GM12878 (cell line): Measurements from ENCODE around the gene CLIC6. TPM values are rescaled to one million over a fixed set of nuclear protein-coding genes. Genes with fewer than 3 reads are reported as not detected.

Source experiments
- ATAC-seq: fragments of 200-7000 bp; cut with Tn5 transposase; 3 replicates; pipeline ENCODE4 v1.9.1; 2020; ENCODE audit warnings: mild to moderate bottlenecking, moderate library complexity
- BruUV-seq: library from RNA; stranded (reverse); fragments of 400-500 nt; replicated peaks from 2 replicates; lab custom pipeline; 2021; lab: Mats Ljungman, UMichigan
- CTCF ChIA-PET: fragments of 300-600 bp; sonication (Branson Sonifier 250); formaldehyde crosslinking; extraction: SDS; loops from one replicate; lab custom pipeline; 2021; ENCODE audit warnings: inconsistent platforms; lab: Yijun Ruan, JAX
- POLR2A ChIA-PET: fragments of 350-600 bp; formaldehyde crosslinking; extraction: SDS; loops from one replicate; lab custom pipeline; 2021; ENCODE audit warnings: inconsistent platforms; lab: Charles Lee
- RAD21 ChIA-PET: fragments of 300-600 bp; sonication (Branson Sonifier 250); formaldehyde crosslinking; loops from one replicate; lab custom pipeline; 2023; ENCODE audit warnings: antibody characterized with exemption; ENCODE audit not compliant: unreplicated experiment; lab: Charles Lee
- SMC1A ChIA-PET: fragments of 300-600 bp; sonication (Branson Sonifier 250); formaldehyde crosslinking; loops from one replicate; lab custom pipeline; 2023; ENCODE audit not compliant: unreplicated experiment, uncharacterized antibody; lab: Charles Lee
- DNase-seq: peaks from one replicate; pipeline ENCODE4 v3.0.0-alpha.2; 2011; ENCODE audit warnings: low read depth, low spot score
- FAIRE-seq: peaks from 3 replicates; lab custom pipeline; 2011; peaks lifted over from hg19 to GRCh38; lab: Jason Lieb, UNC
- H2AFZ ChIP-seq: 2 replicates; pipeline ENCODE4 v1.6.0; 2011; ENCODE audit warnings: low read depth, low read length, control low read depth; ENCODE audit not compliant: control insufficient read depth
- H3K27ac ChIP-seq: 2 replicates; pipeline ENCODE4 v1.5.1; 2011; ENCODE audit warnings: control low read depth; ENCODE audit not compliant: control insufficient read depth, insufficient read depth
- H3K27me3 ChIP-seq, 2 experiments: replicated peaks in 1 of 2; 2 replicates each; pipeline versions ENCODE4 v1.6.0 to v1.6.1; 2011; ENCODE audit warnings: low read length in 1 of 2; ENCODE audit not compliant: control insufficient read depth in 2 of 2, insufficient read depth in 2 of 2
- H3K36me3 ChIP-seq, 2 experiments: 2 replicates each; pipeline ENCODE4 v1.5.1; 2011; ENCODE audit warnings: low read length in 1 of 2; ENCODE audit not compliant: control insufficient read depth in 2 of 2, insufficient read depth in 2 of 2
- H3K4me1 ChIP-seq: 2 replicates; pipeline ENCODE4 v1.6.1; 2011; ENCODE audit warnings: mild to moderate bottlenecking, low read length, moderate library complexity, mixed read lengths; ENCODE audit not compliant: control insufficient read depth, insufficient read depth
- H3K4me2 ChIP-seq: 2 replicates; pipeline ENCODE4 v1.6.0; 2011; ENCODE audit warnings: control low read depth; ENCODE audit not compliant: control insufficient read depth, insufficient read depth
- H3K4me3 ChIP-seq: fragments of 200-600 bp; sonication (generic); 2 replicates; pipeline ENCODE4 v1.5.1; 2016
- H3K79me2 ChIP-seq: 2 replicates; pipeline ENCODE4 v1.6.0; 2011; ENCODE audit warnings: low read length; ENCODE audit not compliant: control insufficient read depth, insufficient read depth
- H3K9ac ChIP-seq: 2 replicates; pipeline ENCODE4 v1.8.0; 2011; ENCODE audit warnings: low read length, control low read depth, mixed read lengths; ENCODE audit not compliant: control insufficient read depth, insufficient read depth
- H3K9me3 ChIP-seq: replicated peaks from 3 replicates; pipeline ENCODE4 v1.5.1; 2011; ENCODE audit warnings: mild to moderate bottlenecking, low read length; ENCODE audit not compliant: control insufficient read depth, insufficient read depth
- H4K20me1 ChIP-seq: 2 replicates; pipeline ENCODE4 v1.6.0; 2011; ENCODE audit not compliant: control insufficient read depth, insufficient read depth
- BRCA1 ChIP-seq: IDR thresholded peaks from 2 replicates; pipeline ENCODE4 v1.6.1; 2011; ENCODE audit warnings: low read depth, low read length, improper control_type of control experiment
- CREM ChIP-seq: IDR thresholded peaks from 2 replicates; pipeline ENCODE4 v1.6.1; 2014; ENCODE audit warnings: antibody characterized with exemption, low read depth
- ETV6 ChIP-seq, 2 experiments: fragments of 450-650 bp in 1 of 2; IDR thresholded peaks in 1 of 2; conservative IDR thresholded peaks in 1 of 2; 2 replicates each; pipeline ENCODE4 v1.6.1; 2014; ENCODE audit warnings: antibody characterized with exemption in 1 of 2, borderline replicate concordance in 1 of 2, low read depth in 1 of 2, mild to moderate bottlenecking in 1 of 2, moderate library complexity in 1 of 2
- FOS ChIP-seq: IDR thresholded peaks from 3 replicates; pipeline ENCODE4 v1.6.1; 2011; ENCODE audit warnings: borderline replicate concordance; ENCODE audit not compliant: insufficient read length; ENCODE audit errors: extremely low read depth
- HDAC6 ChIP-seq: fragments of 200-600 bp; sonication (generic); IDR thresholded peaks from one replicate; pipeline ENCODE4 v1.8.0; 2017; ENCODE audit warnings: antibody characterized with exemption; ENCODE audit not compliant: unreplicated experiment
- JUNB ChIP-seq: IDR thresholded peaks from 2 replicates; pipeline ENCODE4 v1.6.1; 2016; ENCODE audit warnings: antibody characterized with exemption, mild to moderate bottlenecking
- KDM1A ChIP-seq: fragments of 200-600 bp; sonication (generic); IDR thresholded peaks from 2 replicates; pipeline ENCODE4 v1.6.1; 2016; ENCODE audit warnings: borderline replicate concordance
- NFXL1 ChIP-seq: fragments of 450-650 bp; IDR thresholded peaks from 2 replicates; pipeline ENCODE4 v1.6.1; 2017; ENCODE audit warnings: antibody characterized with exemption, mild to moderate bottlenecking, borderline replicate concordance
- NR2C1 ChIP-seq: fragments of 450-650 bp; IDR thresholded peaks from 2 replicates; pipeline ENCODE4 v1.6.1; 2017; ENCODE audit warnings: antibody characterized with exemption, mild to moderate bottlenecking, moderate library complexity
- PAX8 ChIP-seq: fragments of 450-650 bp; IDR thresholded peaks from 2 replicates; pipeline ENCODE4 v1.6.1; 2017; ENCODE audit warnings: mild to moderate bottlenecking, moderate library complexity
- POLR2AphosphoS2 ChIP-seq: IDR thresholded peaks from 2 replicates; pipeline ENCODE4 v1.6.1; 2011; ENCODE audit warnings: low read depth, mild to moderate bottlenecking, low read length, improper control_type of control experiment, moderate library complexity
- RB1 ChIP-seq: fragments of 450-650 bp; formaldehyde crosslinking; IDR thresholded peaks from 2 replicates; pipeline ENCODE4 v1.6.1; 2017; ENCODE audit warnings: mild to moderate bottlenecking, borderline replicate concordance
- SMARCA5 ChIP-seq: fragments of 450-650 bp; IDR thresholded peaks from 2 replicates; pipeline ENCODE4 v1.6.1; 2017; ENCODE audit warnings: mild to moderate bottlenecking
- STAT3 ChIP-seq: IDR thresholded peaks from 2 replicates; pipeline ENCODE4 v1.6.1; 2011; ENCODE audit warnings: low read depth, low read length, improper control_type of control experiment
- ZSCAN29 ChIP-seq: fragments of 450-650 bp; IDR thresholded peaks from 2 replicates; pipeline ENCODE4 v1.6.1; 2017; ENCODE audit warnings: mild to moderate bottlenecking, moderate library complexity
- WGBS: methylation state at CpG from one replicate; pipeline ENCODE4 v1.1.6; 2016; ENCODE audit warnings: low lambda C conversion rate; ENCODE audit not compliant: insufficient replicate concordance, insufficient coverage; ENCODE audit errors: missing lambda C conversion rate; 5-methylcytosine and 5-hydroxymethylcytosine counted together
- in situ Hi-C: fragments of 300-500 bp; cut with MboI; formaldehyde crosslinking; loops from 9 replicates; pipeline ENCODE4 v1.14.3; 2018; ENCODE audit warnings: mixed read lengths
- intact Hi-C: fragments of 100-400 bp; cut with micrococcal nuclease; formaldehyde crosslinking; loops from one replicate; pipeline ENCODE4 v1.14.2; 2022; ENCODE audit not compliant: unreplicated experiment
- polyA plus RNA-seq, 11 experiments: library from polyadenylated mRNA; depleted of rRNA in 4 of 11; unstranded in 6 of 11; stranded (reverse) in 5 of 11; fragments of >200 nt; fragmentation: Nextera tagmentation in 4 of 11; fragmentation: Illumina TruSeq in 1 of 11; extraction: Ambion mirVana in 4 of 11; extraction: Trizol in 1 of 11; gene quantifications; 1 replicate in 1 of 11; 2 replicates in 10 of 11; pipeline versions ENCODE4 v1.2.1 to v1.2.3, GENCODE V29; 2011 to 2016; ENCODE audit warnings: inconsistent platforms in 2 of 11, missing spikeins in 2 of 11, low read depth in 1 of 11
- total RNA-seq, 4 experiments: library from RNA; depleted of rRNA in 3 of 4; stranded (reverse); fragments of >200 nt in 3 of 4; fragmentation: Illumina TruSeq in 1 of 4; extraction: Trizol in 1 of 4; gene quantifications; 2 replicates each; pipeline versions ENCODE4 v1.2.1 to v1.2.3, GENCODE V29; 2013 to 2021
- TF ChIP-seq, protein P1 (sequence below): IDR thresholded peaks from 2 replicates; pipeline ENCODE4 v1.6.1; 2011; ENCODE audit warnings: low read depth, low read length, improper control_type of control experiment, borderline replicate concordance
- TF ChIP-seq, protein P2 (sequence below): fragments of 450-650 bp; formaldehyde crosslinking; IDR thresholded peaks from 2 replicates; pipeline ENCODE4 v1.5.0; 2022; ENCODE audit warnings: mild to moderate bottlenecking, missing genetic modification characterization

CLIC6 gene
- total and polyA plus RNA-seq, 10 of the 15 experiments (the other 5 are each of a cell fraction or from before 2014, with no cell fraction given) = 5.7 to 34.1 (median 11.2) TPM

DNA sequence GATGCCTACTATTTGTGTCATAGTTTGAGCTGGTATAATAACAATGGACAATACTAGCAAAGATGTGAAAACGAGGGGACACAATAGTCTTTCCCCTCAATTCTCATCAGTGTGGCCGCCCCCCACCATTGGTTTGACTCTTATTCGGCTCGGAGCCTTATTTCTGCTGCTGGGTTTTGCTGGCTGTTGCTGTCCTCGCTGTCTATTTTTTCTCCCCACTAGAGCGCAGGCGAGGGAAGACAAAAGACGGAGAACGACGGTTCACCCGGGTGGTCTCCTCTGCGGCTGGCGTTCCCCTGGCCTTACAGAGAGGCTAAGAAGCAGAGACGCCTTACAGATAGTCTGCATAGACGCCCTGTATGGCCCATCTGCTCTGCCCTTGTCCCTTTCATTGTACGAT is 19.4 kb downstream of the CLIC6 start (continued):
- TF ChIP-seq POLR2AphosphoS2 = no peak

DNA sequence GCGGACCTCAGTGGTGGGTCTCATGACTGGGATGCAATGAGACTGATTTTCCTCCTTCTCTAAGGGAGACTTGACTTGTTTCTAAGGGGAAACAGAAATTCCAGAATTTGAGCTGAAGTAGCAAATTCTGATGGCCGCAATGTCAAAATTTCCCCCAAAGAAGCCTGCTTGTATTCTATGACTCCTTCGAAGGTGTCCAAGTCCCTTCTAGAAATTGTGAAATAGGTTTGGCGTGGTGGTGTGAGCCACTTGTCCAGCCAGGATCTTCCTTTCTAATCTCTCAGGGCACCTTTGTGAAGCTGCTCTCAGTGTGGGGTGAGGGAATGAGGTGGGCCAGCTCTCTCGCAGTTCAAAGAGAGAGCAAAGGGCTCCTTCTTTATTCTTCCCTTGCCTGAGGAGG is 19.9 kb downstream of the CLIC6 start:
- intact Hi-C loops (no loop called here), in situ Hi-C loops (no loop called here)
- H3K27ac ChIP-seq = no peak overlapping the region
- no TSS peak for BruUV-seq
- no peak for ATAC-seq
- RAD21 ChIA-PET = no interaction called here
- H3K79me2 ChIP-seq = peaks cover 4% of the 10 kb centered on the region
- H3K4me2 ChIP-seq = no peak overlapping the region
- H2AFZ ChIP-seq = no peak overlapping the region
- peaks cover 18% of the 10 kb centered on the region for H3K4me1 ChIP-seq
- H3K9me3 ChIP-seq = no peaks in the 10 kb centered on the region; the same call in 2 of the 3 replicates
- no peak for DNase-seq
- H3K4me3 ChIP-seq = no peak overlapping the region
- POLR2A ChIA-PET = no interaction called here
- peaks cover 0 to 3% of the 10 kb centered on the region in 2 experiments; a peak in 1 of 4 replicates for H3K36me3 ChIP-seq
- CTCF ChIA-PET = interaction anchor here (1.0 to 2.0 kb wide), 2 partner anchors 17 to 24 kb away, joined by 3 to 4 read pairs; no protein-coding TSS in a partner anchor
- SMC1A ChIA-PET = no interaction called here
- FAIRE-seq = no peak
- no peak overlapping the region for H3K9ac ChIP-seq
- H4K20me1 ChIP-seq = no peaks in the 10 kb centered on the region
- H3K27me3 ChIP-seq = no peaks in the 10 kb centered on the region
- 90% methylated on average over 5 of the region's 5 CpGs for WGBS
- TF ChIP-seq NR2C1 (no peak), ETV6 (conservative IDR thresholded peaks at IDR 0.05 in 1 of 2, IDR thresholded peaks at IDR 0.05 in 1 of 2; ENCODE audit: borderline replicate concordance in 1 of 2, low read depth in 1 of 2) (no peak), NFXL1 (no peak), JUNB (no peak), HDAC6 (no peak), RB1 (no peak), BRCA1 (no peak), PAX8 (no peak), FOS (no peak), CREM (no peak), KDM1A (no peak), SMARCA5 (no peak), ZSCAN29 (no peak), STAT3 (no peak)
- TF ChIP-seq, protein P1, sequence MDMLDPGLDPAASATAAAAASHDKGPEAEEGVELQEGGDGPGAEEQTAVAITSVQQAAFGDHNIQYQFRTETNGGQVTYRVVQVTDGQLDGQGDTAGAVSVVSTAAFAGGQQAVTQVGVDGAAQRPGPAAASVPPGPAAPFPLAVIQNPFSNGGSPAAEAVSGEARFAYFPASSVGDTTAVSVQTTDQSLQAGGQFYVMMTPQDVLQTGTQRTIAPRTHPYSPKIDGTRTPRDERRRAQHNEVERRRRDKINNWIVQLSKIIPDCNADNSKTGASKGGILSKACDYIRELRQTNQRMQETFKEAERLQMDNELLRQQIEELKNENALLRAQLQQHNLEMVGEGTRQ = no peak
- TF ChIP-seq, protein P2, sequence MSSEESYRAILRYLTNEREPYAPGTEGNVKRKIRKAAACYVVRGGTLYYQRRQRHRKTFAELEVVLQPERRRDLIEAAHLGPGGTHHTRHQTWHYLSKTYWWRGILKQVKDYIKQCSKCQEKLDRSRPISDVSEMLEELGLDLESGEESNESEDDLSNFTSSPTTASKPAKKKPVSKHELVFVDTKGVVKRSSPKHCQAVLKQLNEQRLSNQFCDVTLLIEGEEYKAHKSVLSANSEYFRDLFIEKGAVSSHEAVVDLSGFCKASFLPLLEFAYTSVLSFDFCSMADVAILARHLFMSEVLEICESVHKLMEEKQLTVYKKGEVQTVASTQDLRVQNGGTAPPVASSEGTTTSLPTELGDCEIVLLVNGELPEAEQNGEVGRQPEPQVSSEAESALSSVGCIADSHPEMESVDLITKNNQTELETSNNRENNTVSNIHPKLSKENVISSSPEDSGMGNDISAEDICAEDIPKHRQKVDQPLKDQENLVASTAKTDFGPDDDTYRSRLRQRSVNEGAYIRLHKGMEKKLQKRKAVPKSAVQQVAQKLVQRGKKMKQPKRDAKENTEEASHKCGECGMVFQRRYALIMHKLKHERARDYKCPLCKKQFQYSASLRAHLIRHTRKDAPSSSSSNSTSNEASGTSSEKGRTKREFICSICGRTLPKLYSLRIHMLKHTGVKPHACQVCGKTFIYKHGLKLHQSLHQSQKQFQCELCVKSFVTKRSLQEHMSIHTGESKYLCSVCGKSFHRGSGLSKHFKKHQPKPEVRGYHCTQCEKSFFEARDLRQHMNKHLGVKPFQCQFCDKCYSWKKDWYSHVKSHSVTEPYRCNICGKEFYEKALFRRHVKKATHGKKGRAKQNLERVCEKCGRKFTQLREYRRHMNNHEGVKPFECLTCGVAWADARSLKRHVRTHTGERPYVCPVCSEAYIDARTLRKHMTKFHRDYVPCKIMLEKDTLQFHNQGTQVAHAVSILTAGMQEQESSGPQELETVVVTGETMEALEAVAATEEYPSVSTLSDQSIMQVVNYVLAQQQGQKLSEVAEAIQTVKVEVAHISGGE = no peak
